Panc1 (cell line): ENCODE results near the gene SLC1A2. TPM values are rescaled to one million over a fixed set of nuclear protein-coding genes. Genes with fewer than 3 reads are reported as not detected.

ENCODE experiments used
- ATAC-seq: fragments of 200-7000 bp; cut with Tn5 transposase; 2 replicates; pipeline ENCODE4 v1.9.1; 2020; ENCODE audit warnings: mild to moderate bottlenecking, moderate library complexity
- BruUV-seq: library from RNA; stranded (reverse); fragments of 400-500 nt; replicated peaks from 2 replicates; lab custom pipeline; 2021; lab: Mats Ljungman, UMichigan
- CTCF ChIA-PET: fragments of 300-600 bp; sonication (Branson Sonifier 250); formaldehyde crosslinking; loops from one replicate; lab custom pipeline; 2022; ENCODE audit warnings: antibody characterized with exemption; lab: Charles Lee
- POLR2A ChIA-PET: fragments of 300-600 bp; sonication (Branson Sonifier 250); formaldehyde crosslinking; loops from one replicate; lab custom pipeline; 2022; ENCODE audit warnings: antibody characterized with exemption; lab: Charles Lee
- DNase-seq: peaks from one replicate; pipeline ENCODE4 v3.0.0-alpha.2; 2010; ENCODE audit warnings: low read depth, low spot score
- H3K27ac ChIP-seq: 2 replicates; pipeline ENCODE4 v1.5.1; 2011; ENCODE audit warnings: mild to moderate bottlenecking, low read length, inconsistent platforms
- H3K27me3 ChIP-seq: fragments of 200-500 bp; sonication (Bioruptor generic); 2 replicates; pipeline ENCODE4 v1.6.0; 2014; ENCODE audit warnings: low read length, inconsistent platforms; ENCODE audit not compliant: control insufficient read depth, insufficient read depth
- H3K36me3 ChIP-seq: fragments of 200-500 bp; sonication (Bioruptor generic); 2 replicates; pipeline ENCODE4 v1.5.1; 2014; ENCODE audit warnings: inconsistent platforms, mild to moderate bottlenecking, low read length, moderate library complexity; ENCODE audit not compliant: control insufficient read depth, insufficient read depth
- H3K4me1 ChIP-seq: 2 replicates; pipeline ENCODE4 v1.5.1; 2011; ENCODE audit warnings: inconsistent platforms, mild to moderate bottlenecking, low read length, moderate library complexity; ENCODE audit not compliant: control insufficient read depth, insufficient read depth
- H3K4me3 ChIP-seq, 2 experiments: 2 replicates each; pipeline ENCODE4 v1.5.1; 2011 to 2012; ENCODE audit warnings: low read depth in 2 of 2, low read length in 2 of 2, mild to moderate bottlenecking in 2 of 2, inconsistent platforms in 1 of 2, moderate library complexity in 1 of 2
- H3K9me3 ChIP-seq: fragments of 200-500 bp; sonication (Bioruptor generic); 2 replicates; pipeline ENCODE4 v1.5.1; 2014; ENCODE audit warnings: low read depth, mild to moderate bottlenecking, inconsistent platforms, low read length, moderate library complexity; ENCODE audit not compliant: control insufficient read depth, insufficient read depth
- POLR2AphosphoS5 ChIP-seq: IDR thresholded peaks from 2 replicates; pipeline ENCODE4 v1.6.1; 2012; ENCODE audit warnings: mild to moderate bottlenecking, low read depth, low read length, moderate library complexity
- REST ChIP-seq, 2 experiments: IDR thresholded peaks; 2 replicates each; pipeline ENCODE4 v1.6.1; 2011 to 2012; ENCODE audit warnings: low read depth in 2 of 2, control low read depth in 1 of 2, low read length in 1 of 2, mild to moderate bottlenecking in 1 of 2, moderate library complexity in 1 of 2; ENCODE audit not compliant: insufficient read depth in 1 of 2
- SIN3A ChIP-seq: IDR thresholded peaks from 2 replicates; pipeline ENCODE4 v1.6.1; 2012; ENCODE audit warnings: low read depth, mild to moderate bottlenecking, low read length, moderate library complexity, borderline replicate concordance; ENCODE audit not compliant: insufficient read depth
- TCF7L2 ChIP-seq: IDR thresholded peaks from 2 replicates; pipeline ENCODE4 v1.6.1; 2011; ENCODE audit warnings: mild to moderate bottlenecking, low read depth, low read length, inconsistent platforms
- in situ Hi-C: cut with HindIII; loops from 2 replicates; pipeline ENCODE4 v1.10.0; 2016; ENCODE audit warnings: low sequenced_read_pairs, low pct_unique_long_range_greater_than_20kb
- intact Hi-C: fragments of 100-400 bp; cut with micrococcal nuclease; formaldehyde crosslinking; loops from one replicate; pipeline ENCODE4 v1.10.0; 2022; ENCODE audit not compliant: unreplicated experiment
- total RNA-seq: library from RNA; stranded (reverse); gene quantifications from one replicate; pipeline ENCODE4 v1.2.1, GENCODE V29; 2021; ENCODE audit not compliant: unreplicated experiment
- TF ChIP-seq, protein P1 (sequence below): fragments of 450-650 bp; IDR thresholded peaks from 2 replicates; pipeline ENCODE4 v1.5.1; 2017; ENCODE audit warnings: mild to moderate bottlenecking

SLC1A2 gene
- total RNA-seq, 1 experiment from 2014 or later = 0.21 TPM

GRCh38 chr11:35323076-35323868 is 96.1 kb downstream of the SLC1A2 start:
- no peak overlapping the region; the same call in 1 of the 2 replicates for H3K27ac ChIP-seq
- H3K4me3 ChIP-seq = no peak overlapping the region
- BruUV-seq = no TSS peak
- H3K27me3 ChIP-seq = no peaks in the 10 kb centered on the region
- POLR2A ChIA-PET = no interaction called here
- no peak for TF ChIP-seq TCF7L2
- TF ChIP-seq REST (IDR thresholded peaks at IDR 0.05; ENCODE audit: insufficient read depth in 1 of 2, low read depth in 2 of 2, low read length in 1 of 2) = no peak
- no peak for TF ChIP-seq SIN3A
- no peaks in the 10 kb centered on the region for H3K9me3 ChIP-seq
- H3K36me3 ChIP-seq = no peaks in the 10 kb centered on the region
- in situ Hi-C loops = no loop called here
- DNase-seq (no peak), ATAC-seq (no peak)
- H3K4me1 ChIP-seq = no peaks in the 10 kb centered on the region
- CTCF ChIA-PET = interaction anchor here (0.6 kb wide), 1 partner anchor 805 kb away, joined by 5 read pairs; no protein-coding TSS in a partner anchor
- intact Hi-C loops = no loop called here

DNA sequence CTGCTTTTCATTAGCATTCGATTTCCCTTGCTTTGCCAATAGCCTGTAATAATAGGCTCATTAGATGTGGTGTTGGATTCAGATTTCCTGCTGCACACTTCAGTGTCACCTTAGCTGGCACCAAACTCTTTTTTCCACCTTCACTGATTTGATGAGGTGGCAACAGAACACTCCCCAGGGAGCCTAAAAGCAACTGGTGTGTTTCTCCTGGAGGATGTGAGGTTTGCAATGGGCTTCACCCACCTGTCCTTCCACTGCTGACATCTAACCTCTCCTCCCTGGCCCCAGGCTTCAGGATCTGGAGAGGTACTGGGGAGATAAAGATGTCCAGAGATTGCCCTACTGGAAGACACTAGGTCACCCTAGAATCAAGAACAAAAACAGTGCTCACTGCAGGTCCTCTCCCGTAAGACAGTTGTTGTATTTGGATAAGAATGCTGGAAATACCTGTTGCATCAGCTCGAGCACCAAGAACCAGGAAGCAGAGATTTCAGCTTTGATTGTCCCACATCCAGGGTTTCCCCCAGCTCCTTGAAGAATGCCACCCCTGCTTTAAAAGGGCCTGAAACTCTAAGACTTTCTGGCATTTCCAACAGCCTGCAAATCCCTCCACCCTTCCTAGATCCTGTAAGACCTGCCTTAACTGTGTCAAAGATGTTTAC is 96.9 kb downstream of the SLC1A2 start:
- no TSS peak for BruUV-seq
- H3K27ac ChIP-seq = no peak overlapping the region; the same call in 1 of the 2 replicates
- ChIA-PET CTCF (interaction anchor here (0.6 kb wide), 1 partner anchor 806 kb away, joined by 5 read pairs; no protein-coding TSS in a partner anchor), POLR2A (no interaction called here)
- in situ Hi-C loops (no loop called here), intact Hi-C loops (no loop called here)
- H3K4me3 ChIP-seq = no peak overlapping the region
- no peaks in the 10 kb centered on the region for H3K4me1 ChIP-seq
- DNase-seq (no peak), ATAC-seq (no peak)
- no peaks in the 10 kb centered on the region for H3K36me3 ChIP-seq
- H3K9me3 ChIP-seq = no peaks in the 10 kb centered on the region
- H3K27me3 ChIP-seq = no peaks in the 10 kb centered on the region
- no peak for TF ChIP-seq REST (IDR thresholded peaks at IDR 0.05; ENCODE audit: insufficient read depth in 1 of 2, low read depth in 2 of 2, low read length in 1 of 2)
- TF ChIP-seq SIN3A = no peak
- TF ChIP-seq, protein P1, sequence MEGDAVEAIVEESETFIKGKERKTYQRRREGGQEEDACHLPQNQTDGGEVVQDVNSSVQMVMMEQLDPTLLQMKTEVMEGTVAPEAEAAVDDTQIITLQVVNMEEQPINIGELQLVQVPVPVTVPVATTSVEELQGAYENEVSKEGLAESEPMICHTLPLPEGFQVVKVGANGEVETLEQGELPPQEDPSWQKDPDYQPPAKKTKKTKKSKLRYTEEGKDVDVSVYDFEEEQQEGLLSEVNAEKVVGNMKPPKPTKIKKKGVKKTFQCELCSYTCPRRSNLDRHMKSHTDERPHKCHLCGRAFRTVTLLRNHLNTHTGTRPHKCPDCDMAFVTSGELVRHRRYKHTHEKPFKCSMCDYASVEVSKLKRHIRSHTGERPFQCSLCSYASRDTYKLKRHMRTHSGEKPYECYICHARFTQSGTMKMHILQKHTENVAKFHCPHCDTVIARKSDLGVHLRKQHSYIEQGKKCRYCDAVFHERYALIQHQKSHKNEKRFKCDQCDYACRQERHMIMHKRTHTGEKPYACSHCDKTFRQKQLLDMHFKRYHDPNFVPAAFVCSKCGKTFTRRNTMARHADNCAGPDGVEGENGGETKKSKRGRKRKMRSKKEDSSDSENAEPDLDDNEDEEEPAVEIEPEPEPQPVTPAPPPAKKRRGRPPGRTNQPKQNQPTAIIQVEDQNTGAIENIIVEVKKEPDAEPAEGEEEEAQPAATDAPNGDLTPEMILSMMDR = no peak
- no peak for TF ChIP-seq TCF7L2
- TF ChIP-seq POLR2AphosphoS5 = no peak
